ENCODE data around the gene LEFTY1. TPM values are rescaled to one million over a fixed set of nuclear protein-coding genes. Genes with fewer than 3 reads are reported as not detected.

The LEFTY1 gene
- total and polyA plus RNA-seq, 2 donors (not counting 1 experiment from before 2014, with no cell fraction given): not detected

DNA sequence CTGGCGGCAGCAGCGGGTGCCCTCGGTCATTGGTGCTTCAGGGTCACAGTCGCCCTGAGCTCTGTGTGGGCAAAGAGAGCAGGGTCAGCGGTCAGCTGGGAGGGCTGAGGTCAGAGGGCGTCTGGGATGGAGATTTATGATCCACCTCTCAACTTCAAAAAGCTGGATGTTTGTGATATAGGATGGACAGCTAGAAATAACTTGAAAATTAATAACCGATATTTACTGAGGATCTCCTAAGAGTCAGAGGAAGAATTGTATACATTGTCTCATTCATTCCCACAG, 2.0 kb downstream of the LEFTY1 start:
- no peak overlapping the region for H3K9ac ChIP-seq (ENCODE audit: insufficient read depth, low read length)
- no peak for DNase-seq (ENCODE audit: low read depth in 2 of 2)
- no peaks in the 10 kb centered on the region for H3K36me3 ChIP-seq (ENCODE audit: control insufficient read depth, insufficient read depth, low read length)
- no peak overlapping the region for H2AFZ ChIP-seq (ENCODE audit: low read length)
- H3K4me1 ChIP-seq (ENCODE audit: control insufficient read depth, extremely low read depth, insufficient read depth, low read length): peaks cover 6% of the 10 kb centered on the region
- H3K9me3 ChIP-seq (ENCODE audit: control insufficient read depth, insufficient read depth, low read depth, low read length): no peaks in the 10 kb centered on the region
- H3K27ac ChIP-seq (ENCODE audit: insufficient read depth, low read length): no peak overlapping the region
- H4K20me1 ChIP-seq (ENCODE audit: control insufficient read depth, extremely low read depth, insufficient read depth, low read length): no peaks in the 10 kb centered on the region
- no peak overlapping the region for H3K4me2 ChIP-seq (ENCODE audit: extremely low read depth, insufficient read depth, low read length)
- H3K4me3 ChIP-seq (replicated peaks in 1 of 4; ENCODE audit: control extremely low read depth in 1 of 4, insufficient read depth in 1 of 4, low read depth in 3 of 4, low read length in 4 of 4): no peak overlapping the region
- no peaks in the 10 kb centered on the region for H3K79me2 ChIP-seq (ENCODE audit: control insufficient read depth, insufficient read depth, low read length)
- H3K27me3 ChIP-seq (ENCODE audit: control insufficient read depth, insufficient read depth, low read length): no peaks in the 10 kb centered on the region
- TF ChIP-seq, protein P1, sequence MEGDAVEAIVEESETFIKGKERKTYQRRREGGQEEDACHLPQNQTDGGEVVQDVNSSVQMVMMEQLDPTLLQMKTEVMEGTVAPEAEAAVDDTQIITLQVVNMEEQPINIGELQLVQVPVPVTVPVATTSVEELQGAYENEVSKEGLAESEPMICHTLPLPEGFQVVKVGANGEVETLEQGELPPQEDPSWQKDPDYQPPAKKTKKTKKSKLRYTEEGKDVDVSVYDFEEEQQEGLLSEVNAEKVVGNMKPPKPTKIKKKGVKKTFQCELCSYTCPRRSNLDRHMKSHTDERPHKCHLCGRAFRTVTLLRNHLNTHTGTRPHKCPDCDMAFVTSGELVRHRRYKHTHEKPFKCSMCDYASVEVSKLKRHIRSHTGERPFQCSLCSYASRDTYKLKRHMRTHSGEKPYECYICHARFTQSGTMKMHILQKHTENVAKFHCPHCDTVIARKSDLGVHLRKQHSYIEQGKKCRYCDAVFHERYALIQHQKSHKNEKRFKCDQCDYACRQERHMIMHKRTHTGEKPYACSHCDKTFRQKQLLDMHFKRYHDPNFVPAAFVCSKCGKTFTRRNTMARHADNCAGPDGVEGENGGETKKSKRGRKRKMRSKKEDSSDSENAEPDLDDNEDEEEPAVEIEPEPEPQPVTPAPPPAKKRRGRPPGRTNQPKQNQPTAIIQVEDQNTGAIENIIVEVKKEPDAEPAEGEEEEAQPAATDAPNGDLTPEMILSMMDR (conservative IDR thresholded peaks at IDR 0.05 in 1 of 2, IDR thresholded peaks at IDR 0.05 in 1 of 2; ENCODE audit: low read depth in 1 of 2, low read length in 2 of 2): no peak
- TF ChIP-seq EZH2 (IDR thresholded peaks at IDR 0.05; ENCODE audit: low read length, missing control alignments): no peak

DNA sequence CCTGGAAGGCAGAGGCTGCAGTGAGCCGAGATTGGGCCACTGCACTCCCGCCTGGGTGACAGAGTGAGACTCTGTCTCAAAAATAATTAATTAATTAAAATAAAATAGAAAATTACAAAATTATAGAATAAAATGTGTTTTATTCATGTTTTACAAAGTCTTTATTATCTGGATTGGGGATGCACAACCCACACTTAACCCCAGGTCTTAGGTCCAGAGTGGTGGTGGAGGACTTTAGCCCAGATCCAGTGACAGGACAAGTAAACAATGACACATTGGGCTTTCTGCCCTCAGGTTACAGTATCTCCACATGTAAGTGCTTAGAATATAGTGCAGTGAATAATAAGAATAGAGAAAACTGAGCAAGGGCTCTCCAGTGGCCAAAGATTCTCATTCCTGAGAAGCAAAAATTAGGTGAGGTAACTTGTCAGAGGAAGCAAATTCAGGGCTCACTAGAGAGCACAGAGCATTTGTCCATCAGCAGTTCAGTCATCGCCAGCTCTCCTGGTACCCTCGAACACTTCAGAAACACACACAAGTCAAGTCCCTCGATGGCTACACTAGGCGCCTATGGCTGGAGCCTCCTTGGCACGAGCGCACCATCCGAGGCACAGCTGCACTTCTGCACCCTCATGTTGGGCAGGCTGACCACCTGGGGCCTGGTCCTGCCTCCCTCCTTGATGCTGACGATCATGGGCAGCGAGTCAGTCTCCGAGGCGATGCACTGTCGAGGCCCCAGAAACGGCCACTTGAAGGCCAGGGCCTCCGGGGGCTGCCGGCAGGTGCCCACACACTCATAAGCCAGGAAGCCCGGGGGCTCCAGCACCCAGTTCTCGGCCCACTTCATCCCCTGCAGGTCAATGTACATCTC, 2.6 kb downstream of the LEFTY1 start:
- no peak overlapping the region for H3K4me3 ChIP-seq (replicated peaks in 1 of 4; ENCODE audit: control extremely low read depth in 1 of 4, insufficient read depth in 1 of 4, low read depth in 3 of 4, low read length in 4 of 4)
- H3K36me3 ChIP-seq (ENCODE audit: control insufficient read depth, insufficient read depth, low read length): no peaks in the 10 kb centered on the region
- H4K20me1 ChIP-seq (ENCODE audit: control insufficient read depth, extremely low read depth, insufficient read depth, low read length): no peaks in the 10 kb centered on the region
- no peak overlapping the region for H3K9ac ChIP-seq (ENCODE audit: insufficient read depth, low read length)
- TF ChIP-seq, protein P1 (conservative IDR thresholded peaks at IDR 0.05 in 1 of 2, IDR thresholded peaks at IDR 0.05 in 1 of 2; ENCODE audit: low read depth in 1 of 2, low read length in 2 of 2): no peak
- TF ChIP-seq EZH2 (IDR thresholded peaks at IDR 0.05; ENCODE audit: low read length, missing control alignments): no peak
- H3K4me1 ChIP-seq (ENCODE audit: control insufficient read depth, extremely low read depth, insufficient read depth, low read length): peaks cover 8% of the 10 kb centered on the region
- DNase-seq (ENCODE audit: low read depth in 2 of 2): no peak
- no peak overlapping the region for H3K27ac ChIP-seq (ENCODE audit: insufficient read depth, low read length)
- peaks cover 1% of the 10 kb centered on the region for H3K79me2 ChIP-seq (ENCODE audit: control insufficient read depth, insufficient read depth, low read length)
- no peaks in the 10 kb centered on the region for H3K9me3 ChIP-seq (ENCODE audit: control insufficient read depth, insufficient read depth, low read depth, low read length)
- H3K27me3 ChIP-seq (ENCODE audit: control insufficient read depth, insufficient read depth, low read length): no peaks in the 10 kb centered on the region
- H2AFZ ChIP-seq (ENCODE audit: low read length): no peak overlapping the region
- H3K4me2 ChIP-seq (ENCODE audit: extremely low read depth, insufficient read depth, low read length): no peak overlapping the region

DNA sequence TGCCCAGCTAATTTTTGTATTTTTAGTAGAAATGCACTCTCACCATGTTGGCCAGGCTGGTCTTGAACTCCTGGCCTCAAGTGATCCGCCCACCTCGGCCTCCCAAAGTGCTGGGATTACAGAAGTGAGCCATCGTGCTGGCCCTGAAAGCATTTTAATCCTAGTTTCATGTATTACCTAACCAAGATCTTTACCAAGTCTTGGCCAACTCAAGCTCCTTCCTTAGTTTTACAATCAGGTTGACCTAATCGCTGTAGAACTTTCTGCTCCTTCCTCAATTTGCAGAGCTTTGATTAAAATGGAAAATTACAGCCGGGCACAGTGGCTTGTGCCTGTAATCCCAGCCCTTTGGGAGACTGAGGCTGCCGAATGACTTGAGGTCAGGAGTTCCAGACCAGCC, 3.6 kb downstream of the LEFTY1 start:
- no peaks in the 10 kb centered on the region for H3K36me3 ChIP-seq (ENCODE audit: control insufficient read depth, insufficient read depth, low read length)
- H3K27ac ChIP-seq (ENCODE audit: insufficient read depth, low read length): no peak overlapping the region
- peaks cover 5% of the 10 kb centered on the region for H3K79me2 ChIP-seq (ENCODE audit: control insufficient read depth, insufficient read depth, low read length)
- H3K4me2 ChIP-seq (ENCODE audit: extremely low read depth, insufficient read depth, low read length): no peak overlapping the region
- no peaks in the 10 kb centered on the region for H3K27me3 ChIP-seq (ENCODE audit: control insufficient read depth, insufficient read depth, low read length)
- H3K9me3 ChIP-seq (ENCODE audit: control insufficient read depth, insufficient read depth, low read depth, low read length): no peaks in the 10 kb centered on the region
- TF ChIP-seq, protein P1 (conservative IDR thresholded peaks at IDR 0.05 in 1 of 2, IDR thresholded peaks at IDR 0.05 in 1 of 2; ENCODE audit: low read depth in 1 of 2, low read length in 2 of 2): no peak
- no peaks in the 10 kb centered on the region for H4K20me1 ChIP-seq (ENCODE audit: control insufficient read depth, extremely low read depth, insufficient read depth, low read length)
- no peak overlapping the region for H3K4me3 ChIP-seq (replicated peaks in 1 of 4; ENCODE audit: control extremely low read depth in 1 of 4, insufficient read depth in 1 of 4, low read depth in 3 of 4, low read length in 4 of 4)
- H3K9ac ChIP-seq (ENCODE audit: insufficient read depth, low read length): no peak overlapping the region
- peaks cover 8% of the 10 kb centered on the region for H3K4me1 ChIP-seq (ENCODE audit: control insufficient read depth, extremely low read depth, insufficient read depth, low read length)
- DNase-seq (ENCODE audit: low read depth in 2 of 2): no peak
- H2AFZ ChIP-seq (ENCODE audit: low read length): no peak overlapping the region
